ENCODE measurements around the gene KLHL29.

GRCh38 chr2:23562143-23562542 lies 177.2 kb downstream of the KLHL29 start:
- no peak for TF ChIP-seq POLR2AphosphoS5 (IDR thresholded peaks at IDR 0.05)
- no peak for TF ChIP-seq POLR2A (IDR thresholded peaks at IDR 0.05)
- TF ChIP-seq CTCF (IDR thresholded peaks at IDR 0.05 in 8 of 11, conservative IDR thresholded peaks at IDR 0.05 in 3 of 11) = no peak
